NCI-H1092 (cell line): ENCODE results near the gene ABLIM2.
"Not testable (repeated sequence)": the region's sequence is repeated elsewhere in the genome, so short reads cannot be mapped to it uniquely, and the experiment has no call there.

Experiments
- DNase-seq: peaks from one replicate; lab custom pipeline; 2025; lab: John Stamatoyannopoulos, UW

The ABLIM2 gene

GRCh38 chr4:7939377-7940108, 219.1 kb downstream of the ABLIM2 start, which contains the start of gene AFAP1:
Gene AFAP1, minus strand, starts transcription at chr4:7939861. Its CDS starts 67,783 bp downstream, at chr4:7872078.
- peak; percentile 79 for DNase-seq

DNA sequence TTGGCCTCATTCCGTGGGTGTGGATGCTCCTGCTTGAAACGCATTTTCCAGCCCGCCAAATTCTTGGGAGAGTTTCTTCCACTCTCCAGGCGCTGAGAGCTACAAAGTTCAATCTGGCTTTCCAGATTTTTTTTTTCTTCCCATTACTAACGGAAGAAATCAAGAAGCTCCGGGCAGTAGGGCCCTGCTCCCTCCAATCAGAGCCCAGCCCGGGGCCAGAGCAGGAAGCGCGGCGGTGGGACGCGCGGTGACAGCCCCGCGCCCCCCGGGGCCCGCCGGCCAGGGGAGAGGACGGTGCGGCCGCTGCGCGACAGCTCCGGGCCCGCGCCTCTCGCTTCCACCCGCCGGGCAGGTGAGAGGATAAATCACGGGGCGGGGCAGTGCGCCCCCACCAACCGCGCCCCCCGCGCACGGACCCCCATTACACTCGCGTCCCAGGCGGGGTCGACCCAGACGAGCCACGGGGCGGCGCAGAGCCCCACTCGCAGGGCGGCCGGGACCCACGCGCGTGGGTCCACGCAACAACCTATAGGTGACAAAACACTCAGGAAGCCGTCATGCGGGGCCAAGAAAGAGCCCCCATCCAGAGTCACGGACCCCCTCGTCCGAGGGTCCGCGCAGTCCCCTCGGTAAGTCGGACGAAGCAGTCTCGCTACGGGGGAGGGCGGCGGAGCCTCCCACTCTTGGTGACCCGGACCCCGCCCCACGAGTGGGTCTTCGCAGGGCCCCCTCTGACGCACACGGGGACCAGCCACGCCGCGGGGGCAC, 219.8 kb downstream of the ABLIM2 start:
- no peak for DNase-seq

DNA sequence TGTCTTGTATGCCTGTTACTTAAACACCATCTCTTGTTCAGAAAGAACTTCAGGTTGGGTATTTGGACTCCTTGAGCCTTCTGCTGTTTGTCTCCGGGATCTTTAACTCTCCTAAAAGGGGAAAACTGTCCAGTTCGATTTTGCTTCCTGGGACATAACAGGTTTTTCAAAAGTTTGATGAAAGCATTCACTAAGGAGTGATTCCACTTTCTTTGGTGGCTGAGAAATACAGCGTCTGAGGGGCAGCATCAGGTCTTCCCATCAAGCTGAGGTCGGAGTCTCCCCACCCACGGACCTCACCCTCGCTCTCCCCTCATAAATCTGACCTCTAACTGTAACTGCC, 220.4 kb downstream of the ABLIM2 start:
- no peak for DNase-seq

- no peak for DNase-seq
These were observed 221.6 kb downstream of the ABLIM2 start for GRCh38 chr4:7937006-7937405.

DNA sequence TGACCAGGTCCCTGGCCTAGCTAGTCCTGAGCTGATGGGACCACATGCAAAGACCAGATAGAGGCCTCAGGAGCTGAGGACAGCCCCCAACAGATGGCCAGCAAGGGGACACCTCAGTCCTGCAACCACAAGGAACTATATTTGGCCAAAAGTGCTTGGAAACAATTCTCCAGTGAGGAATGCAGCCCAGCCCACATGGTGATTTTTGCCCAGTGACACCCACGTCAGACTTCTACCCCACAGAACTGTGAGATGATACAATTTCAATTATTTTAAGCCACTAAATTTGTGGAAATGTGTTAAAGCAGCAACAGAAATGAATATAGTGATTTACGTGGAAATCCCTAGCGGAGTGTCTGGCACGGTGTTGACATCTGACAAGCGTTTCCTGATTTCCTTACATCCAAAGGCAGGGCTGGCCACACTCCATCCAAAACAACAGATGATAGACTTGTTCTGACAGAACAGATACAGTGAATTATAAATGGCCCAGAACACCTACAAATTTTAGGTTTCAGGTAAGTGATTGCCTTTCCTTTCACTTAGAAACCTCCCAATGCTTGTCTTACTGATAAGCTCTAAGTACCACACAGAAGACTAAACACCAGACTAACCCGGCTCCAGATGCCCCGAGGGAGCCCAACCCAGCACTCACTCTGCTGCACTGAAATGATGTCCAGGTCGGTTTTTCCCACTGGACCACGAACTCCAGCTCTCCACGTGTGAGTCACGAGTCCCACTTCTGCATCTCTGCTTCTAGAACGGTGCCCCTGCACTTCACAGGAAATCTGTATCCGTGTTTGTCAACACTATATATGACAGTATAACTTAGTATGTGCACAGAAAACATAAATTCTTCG, 224.7 kb downstream of the ABLIM2 start:
- DNase-seq = no peak

DNA sequence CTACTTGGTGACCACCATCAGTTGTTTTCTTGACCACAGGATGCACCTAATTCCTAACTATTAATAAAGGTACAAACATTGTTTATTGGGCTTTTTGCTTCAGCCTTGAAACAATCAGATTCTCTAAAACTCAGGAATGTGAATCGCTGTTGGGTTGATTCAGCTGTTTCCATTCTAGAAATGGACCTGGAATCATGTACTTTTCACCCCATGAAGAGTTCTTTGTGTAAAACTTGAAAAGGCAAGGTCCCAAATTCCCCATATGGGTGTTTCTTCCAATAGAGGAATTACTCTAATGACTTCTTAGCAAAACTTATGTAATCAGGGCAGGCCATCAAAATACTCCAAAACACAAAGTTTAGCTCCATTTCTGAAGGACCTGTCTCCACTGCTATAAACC, 226.3 kb downstream of the ABLIM2 start:
- no peak for DNase-seq

DNA sequence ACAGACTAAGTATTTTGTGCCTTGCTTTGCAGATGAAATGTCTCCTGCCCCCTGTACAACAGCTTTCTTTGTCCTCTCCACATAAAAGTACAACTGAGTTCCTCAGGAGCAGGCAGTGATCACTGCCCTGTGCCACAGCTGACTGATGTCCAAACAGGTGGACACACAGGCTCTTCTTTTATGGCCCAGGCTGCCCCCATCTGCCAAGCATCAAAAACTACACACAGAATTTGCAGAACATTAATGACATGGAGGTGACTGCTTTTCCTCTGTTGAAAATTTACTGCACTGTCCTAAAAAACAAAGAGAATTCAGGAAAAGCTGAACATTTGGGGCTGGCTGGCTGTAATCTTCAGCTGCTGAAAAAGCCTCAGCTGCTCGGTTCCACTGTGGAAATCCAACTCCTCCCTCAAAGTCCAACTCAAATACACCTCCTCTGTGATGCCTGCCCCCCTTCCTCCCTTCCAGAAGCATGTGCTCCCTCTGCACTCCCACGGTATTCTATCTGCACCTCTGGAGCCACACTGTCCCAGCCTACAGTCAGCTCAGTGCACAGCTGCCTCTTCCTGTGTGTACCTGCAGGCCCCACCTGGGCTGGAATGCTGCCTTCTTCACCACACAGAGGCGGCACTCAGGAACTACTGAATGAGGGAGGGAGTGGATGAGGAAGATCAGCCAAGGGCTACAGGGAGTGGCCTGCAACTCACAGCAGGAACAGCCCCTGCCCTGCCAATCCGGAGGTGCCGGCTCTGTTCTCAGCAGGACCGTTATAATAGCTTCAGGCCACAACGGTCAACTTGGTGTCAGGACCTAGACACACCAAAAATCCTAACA, 229.3 kb downstream of the ABLIM2 start:
- DNase-seq = no peak

GRCh38 chr4:7928711-7929110, 229.9 kb downstream of the ABLIM2 start:
- no peak for DNase-seq

GRCh38 chr4:7926822-7927221, 231.8 kb downstream of the ABLIM2 start:
- DNase-seq = no peak

- no peak for DNase-seq
These were observed 234.0 kb downstream of the ABLIM2 start for GRCh38 chr4:7924570-7924969.

DNA sequence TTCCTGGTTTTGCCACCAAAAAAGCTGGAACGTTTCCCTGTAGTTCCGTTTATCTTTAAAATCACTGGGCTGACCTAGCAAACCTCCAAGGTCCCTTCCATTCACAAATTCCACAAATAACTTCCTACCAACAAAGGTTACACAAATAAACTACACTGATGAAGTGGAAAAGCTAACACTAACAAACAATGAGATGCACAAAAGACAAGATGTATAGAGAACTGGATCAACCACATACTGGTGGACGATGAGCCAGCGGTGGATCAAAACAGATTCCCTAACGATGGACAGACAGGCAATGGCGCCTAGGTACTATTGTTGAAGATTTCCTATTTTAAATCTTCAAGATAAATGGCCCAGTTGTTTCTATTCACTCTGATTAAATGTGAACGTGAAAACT, 234.4 kb downstream of the ABLIM2 start:
- no peak for DNase-seq

DNA sequence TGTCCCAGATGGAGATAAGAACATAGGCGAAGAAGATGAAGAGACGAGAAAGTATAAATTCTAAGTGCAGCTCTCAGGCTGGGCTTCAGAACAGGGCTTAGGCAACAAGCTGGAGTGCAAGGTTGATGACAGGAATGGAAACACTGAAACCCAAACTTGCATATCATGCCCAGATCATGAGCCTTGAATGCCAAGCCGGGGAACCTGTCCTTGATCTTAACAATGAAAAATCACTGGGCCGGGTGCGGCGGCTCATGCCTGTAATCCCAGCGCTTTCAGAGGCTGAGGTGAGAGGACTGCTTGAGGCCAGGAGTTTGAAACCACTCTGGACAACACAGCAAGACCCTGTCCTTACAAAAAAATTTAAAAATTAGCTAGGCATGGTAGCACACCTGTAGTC, 236.1 kb downstream of the ABLIM2 start:
- no peak for DNase-seq

- DNase-seq = no peak
These were observed 239.6 kb downstream of the ABLIM2 start for GRCh38 chr4:7918981-7919380.

GRCh38 chr4:7918187-7918586, 240.4 kb downstream of the ABLIM2 start:
- not testable (repeated sequence) for DNase-seq

GRCh38 chr4:7917669-7918068, 240.9 kb downstream of the ABLIM2 start:
- DNase-seq = no peak

GRCh38 chr4:7915875-7916242, 242.8 kb downstream of the ABLIM2 start:
- no peak for DNase-seq
